Measurements from ENCODE around the gene CAMK2D. TPM values are rescaled to one million over a fixed set of nuclear protein-coding genes. Genes with fewer than 3 reads are reported as not detected.
"Not testable (repeated sequence)": the region's sequence is repeated elsewhere in the genome, so short reads cannot be mapped to it uniquely, and the experiment has no call there.

Gene CAMK2D
- total RNA-seq, 1 donor from 2014 or later, result 73.5 TPM

DNA sequence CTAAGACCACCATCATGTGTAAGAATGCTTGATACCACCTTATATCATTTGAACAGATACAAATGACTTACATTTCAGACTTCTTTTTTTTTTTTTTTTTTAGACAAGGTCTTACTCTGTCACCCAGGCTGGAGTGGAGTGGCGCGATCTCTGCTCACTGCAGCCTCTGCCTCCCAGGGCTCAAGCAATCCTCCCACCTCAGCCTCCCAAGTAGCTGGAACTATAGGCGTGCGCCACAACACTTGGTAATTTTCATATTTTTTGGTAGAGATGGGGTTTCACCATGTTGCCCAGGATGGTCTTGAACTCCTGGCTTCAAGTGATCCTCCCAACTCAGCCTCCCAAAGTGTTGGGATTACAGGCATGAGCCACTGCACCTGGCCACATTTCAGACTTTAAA, 76.4 kb downstream of the CAMK2D start:
- DNase-seq (ENCODE audit: low spot score); H3K27me3 Mint-ChIP-seq (ENCODE audit: insufficient read depth); H3K4me3 Mint-ChIP-seq: not testable (repeated sequence)
- intact Hi-C loops (cut with micrococcal nuclease), result loop anchor here (2.0 to 10.0 kb wide), 2 partner anchors 238 to 540 kb away; no protein-coding TSS in a partner anchor
- Mint-ChIP-seq H3K4me1 (ENCODE audit: low read depth) (peaks cover 73% of the 10 kb centered on the region), H3K9me3 (peaks cover 23% of the 10 kb centered on the region), H3K27ac (peak overlapping the region; percentile 90), H3K36me3 (ENCODE audit: low read depth) (peaks cover 46% of the 10 kb centered on the region)

DNA sequence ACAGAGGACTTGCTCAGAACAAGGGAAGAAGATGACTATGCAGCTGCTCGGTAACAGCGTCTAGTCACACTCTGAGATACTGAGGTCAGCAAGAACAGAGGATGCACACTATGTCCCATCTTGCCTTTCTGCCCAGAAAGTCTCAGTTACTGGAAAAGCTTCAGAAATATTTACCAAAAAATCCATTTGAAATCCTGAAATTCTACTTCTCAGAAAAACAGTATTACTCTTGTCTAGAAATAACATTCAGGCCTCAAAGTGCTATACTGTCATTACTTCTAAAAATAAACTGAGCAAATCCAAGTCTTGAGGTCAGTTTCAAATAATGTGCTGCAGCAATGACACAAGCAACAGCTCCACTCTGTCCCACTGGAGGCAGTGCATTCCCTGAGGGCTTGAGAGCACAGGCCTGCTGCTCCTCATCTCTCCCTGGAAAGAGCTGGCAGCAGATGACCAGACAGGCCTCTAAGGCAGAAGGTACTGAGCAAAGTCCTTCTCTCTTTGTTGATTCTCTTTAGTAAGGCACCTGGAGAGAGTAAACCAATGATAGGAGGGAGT, 76.9 kb downstream of the CAMK2D start:
- Mint-ChIP-seq H3K4me1 (ENCODE audit: low read depth) (peaks cover 70% of the 10 kb centered on the region), H3K27ac (peak overlapping the region; percentile 90), H3K4me3 (peak overlapping the region; percentile 58), H3K27me3 (ENCODE audit: insufficient read depth) (no peaks in the 10 kb centered on the region), H3K9me3 (peaks cover 27% of the 10 kb centered on the region), H3K36me3 (ENCODE audit: low read depth) (peaks cover 49% of the 10 kb centered on the region)
- intact Hi-C loops (cut with micrococcal nuclease), result loop anchor here (1.0 to 10.0 kb wide), 6 partner anchors 13 to 1397 kb away; partner anchors contain the start of gene TIFA
- no peak for DNase-seq (ENCODE audit: low spot score)

DNA sequence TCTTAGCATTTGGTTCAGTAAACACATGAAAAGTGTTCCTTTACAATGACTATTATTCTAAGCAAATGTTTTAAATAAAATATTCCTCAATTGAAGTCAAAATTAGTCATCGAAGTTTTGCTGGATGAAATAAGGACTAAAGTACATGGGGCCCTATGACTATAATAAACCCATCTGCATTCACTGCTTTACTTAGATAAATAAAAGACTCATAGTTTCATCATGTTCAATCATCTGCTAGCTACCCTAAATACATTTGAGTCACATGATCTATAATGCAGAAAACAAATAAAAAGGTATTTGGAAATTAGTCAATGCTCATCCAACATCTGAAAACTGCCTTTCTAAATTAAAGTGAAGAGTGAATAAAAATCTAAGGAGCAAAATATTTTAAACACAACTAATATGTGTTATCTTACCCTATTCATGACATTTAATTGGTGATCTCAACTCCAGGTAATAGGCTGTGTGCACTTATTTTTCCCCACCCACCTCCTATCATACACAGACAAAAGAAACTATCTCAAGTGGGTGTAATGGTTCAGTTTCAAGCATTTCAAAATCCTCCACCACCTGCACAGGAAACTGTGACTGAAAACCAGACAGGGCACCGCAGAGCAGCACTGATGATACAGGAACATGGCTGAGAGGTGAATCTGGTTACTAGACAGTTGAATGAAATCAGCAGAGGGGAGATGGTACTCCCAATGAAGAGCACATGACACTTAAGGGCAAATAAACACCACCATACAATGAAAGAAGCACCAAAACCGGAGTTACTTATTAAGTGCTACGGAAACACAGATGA, 78.6 kb downstream of the CAMK2D start:
- H3K27ac Mint-ChIP-seq, result peak overlapping the region; percentile 90
- no peaks in the 10 kb centered on the region for H3K27me3 Mint-ChIP-seq (ENCODE audit: insufficient read depth)
- H3K36me3 Mint-ChIP-seq (ENCODE audit: low read depth), result peaks cover 47% of the 10 kb centered on the region
- H3K9me3 Mint-ChIP-seq, result peaks cover 27% of the 10 kb centered on the region
- intact Hi-C loops (cut with micrococcal nuclease), result loop anchor here (1.0 to 10.0 kb wide), 14 partner anchors 10 to 1396 kb away; partner anchors contain the start of gene TIFA
- H3K4me3 Mint-ChIP-seq, result peak overlapping the region; percentile 58
- DNase-seq (ENCODE audit: low spot score), result peak; percentile 76
- peaks cover 68% of the 10 kb centered on the region for H3K4me1 Mint-ChIP-seq (ENCODE audit: low read depth)

DNA sequence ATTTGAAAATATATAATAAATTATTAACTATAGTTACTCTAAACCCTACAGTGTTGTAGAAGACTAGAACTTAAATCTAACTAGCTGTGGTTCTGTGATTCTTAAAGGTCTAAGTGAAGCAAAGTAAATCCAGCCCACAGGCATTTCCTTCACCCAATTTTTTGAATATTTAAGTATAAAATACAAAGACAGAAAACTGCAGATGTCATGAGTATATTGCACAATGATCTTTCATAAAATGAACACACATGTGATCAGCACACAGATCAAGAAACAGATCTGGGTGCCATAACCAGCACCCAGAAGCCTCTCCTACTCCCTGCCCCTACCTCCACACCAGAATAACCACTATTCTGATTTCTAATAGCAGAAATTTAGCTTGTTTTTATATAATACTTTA, 82.9 kb downstream of the CAMK2D start:
- peaks cover 27% of the 10 kb centered on the region for H3K9me3 Mint-ChIP-seq
- no peaks in the 10 kb centered on the region for H3K27me3 Mint-ChIP-seq (ENCODE audit: insufficient read depth)
- intact Hi-C loops (cut with micrococcal nuclease), result no loop called here
- no peak overlapping the region for H3K4me3 Mint-ChIP-seq
- H3K36me3 Mint-ChIP-seq (ENCODE audit: low read depth), result peaks cover 64% of the 10 kb centered on the region
- H3K4me1 Mint-ChIP-seq (ENCODE audit: low read depth), result peaks cover 81% of the 10 kb centered on the region
- H3K27ac Mint-ChIP-seq, result no peak overlapping the region
- DNase-seq (ENCODE audit: low spot score), result no peak

DNA sequence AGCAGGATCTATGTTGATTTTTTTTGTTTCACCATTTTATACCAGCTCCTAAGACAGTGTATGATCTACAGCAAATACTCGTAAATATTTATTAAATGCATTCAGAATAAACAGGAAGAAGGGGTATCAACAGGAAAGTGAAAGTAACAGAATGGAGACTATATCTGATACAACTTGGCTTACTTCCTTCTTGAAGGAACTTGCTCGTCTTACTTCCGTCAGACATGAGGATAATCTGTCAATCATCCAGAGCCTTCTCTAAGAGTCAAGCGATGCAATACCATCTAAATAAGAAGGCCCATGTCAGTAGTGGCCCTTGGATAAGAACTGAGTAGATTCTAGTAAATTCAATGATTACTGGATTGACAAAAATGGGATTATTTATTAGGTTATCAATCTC, 84.2 kb downstream of the CAMK2D start:
- no peak for DNase-seq (ENCODE audit: low spot score)
- Mint-ChIP-seq H3K27me3 (ENCODE audit: insufficient read depth) (no peaks in the 10 kb centered on the region), H3K4me3 (no peak overlapping the region), H3K4me1 (ENCODE audit: low read depth) (peaks cover 80% of the 10 kb centered on the region), H3K27ac (peak overlapping the region; percentile 1), H3K36me3 (ENCODE audit: low read depth) (peaks cover 61% of the 10 kb centered on the region), H3K9me3 (peaks cover 20% of the 10 kb centered on the region)
- intact Hi-C loops (cut with micrococcal nuclease), result no loop called here

DNA sequence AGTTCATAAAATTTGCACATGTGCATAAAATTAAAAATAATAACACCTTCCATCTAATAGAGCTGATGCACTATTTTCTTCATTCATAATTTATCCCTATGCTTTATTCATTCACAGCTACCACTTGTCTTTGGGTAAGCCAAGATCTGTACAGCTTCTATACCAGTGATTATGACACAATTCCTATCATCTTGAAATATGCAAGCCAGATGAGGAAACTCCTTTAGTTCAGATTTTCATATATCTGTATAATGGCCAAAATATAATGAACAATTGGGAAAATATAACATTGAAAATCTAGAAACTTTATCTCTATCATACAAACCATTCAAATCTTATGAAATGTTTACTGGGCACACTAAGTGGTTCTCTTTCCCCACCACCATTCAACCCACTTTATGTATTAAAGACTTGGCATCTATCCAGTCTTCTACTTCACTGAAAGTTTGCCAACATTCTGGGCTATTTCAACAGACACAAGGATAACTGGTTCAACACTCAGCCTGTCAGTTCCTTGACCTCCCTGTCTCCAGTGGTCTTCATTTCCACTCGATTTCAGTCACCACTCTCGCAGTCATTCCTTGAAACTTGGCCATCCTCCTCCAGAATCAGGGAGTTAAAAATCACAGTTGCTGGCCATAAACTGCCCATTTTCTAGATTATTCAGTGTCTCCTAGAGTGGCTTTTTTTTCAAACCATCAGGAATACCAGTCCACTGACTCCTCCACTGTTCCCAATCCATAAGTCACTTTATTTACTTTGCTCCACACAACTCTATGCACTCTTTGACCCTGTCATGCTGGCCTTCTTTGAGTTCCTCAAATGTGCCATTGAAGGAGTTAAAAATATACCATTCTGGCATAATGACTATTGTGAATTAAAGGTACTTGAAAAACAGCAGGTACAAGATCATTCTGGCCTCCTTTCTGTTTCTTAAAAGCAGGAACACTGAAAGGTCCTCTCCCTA, 85.5 kb downstream of the CAMK2D start:
- peaks cover 52% of the 10 kb centered on the region for H3K36me3 Mint-ChIP-seq (ENCODE audit: low read depth)
- intact Hi-C loops (cut with micrococcal nuclease), result no loop called here

DNA sequence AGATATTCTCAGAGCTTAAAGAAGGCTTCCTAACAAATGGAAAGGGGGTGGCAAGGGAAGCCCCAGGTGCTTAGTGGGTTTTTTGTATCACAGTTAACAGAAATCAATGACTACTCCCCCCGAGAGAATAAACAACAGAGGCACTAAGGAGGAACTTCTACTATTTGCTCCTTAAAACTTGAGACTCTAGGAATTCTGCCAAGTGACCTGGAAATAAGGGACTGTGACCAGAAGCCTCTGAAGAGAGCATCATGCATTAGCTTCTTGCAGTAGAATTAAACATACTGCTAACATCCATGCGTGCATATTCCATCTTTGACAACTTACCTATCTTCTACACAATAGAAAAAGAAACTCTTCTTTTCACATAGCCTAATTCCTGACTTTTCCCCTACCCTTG, 86.8 kb downstream of the CAMK2D start:
- peaks cover 68% of the 10 kb centered on the region for H3K4me1 Mint-ChIP-seq (ENCODE audit: low read depth)
- peaks cover 43% of the 10 kb centered on the region for H3K36me3 Mint-ChIP-seq (ENCODE audit: low read depth)
- no peak overlapping the region for H3K27ac Mint-ChIP-seq
- no peaks in the 10 kb centered on the region for H3K27me3 Mint-ChIP-seq (ENCODE audit: insufficient read depth)
- H3K4me3 Mint-ChIP-seq, result no peak overlapping the region
- DNase-seq (ENCODE audit: low spot score), result no peak
- H3K9me3 Mint-ChIP-seq, result no peaks in the 10 kb centered on the region
- intact Hi-C loops (cut with micrococcal nuclease), result no loop called here

More for the DNA sequence above, 85.5 kb downstream of the CAMK2D start:
- H3K27me3 Mint-ChIP-seq (ENCODE audit: insufficient read depth), result no peaks in the 10 kb centered on the region
- H3K4me1 Mint-ChIP-seq (ENCODE audit: low read depth), result peaks cover 76% of the 10 kb centered on the region
- H3K9me3 Mint-ChIP-seq, result peaks cover 10% of the 10 kb centered on the region
- H3K27ac Mint-ChIP-seq, result no peak overlapping the region
- H3K4me3 Mint-ChIP-seq, result no peak overlapping the region
- DNase-seq (ENCODE audit: low spot score), result no peak

DNA sequence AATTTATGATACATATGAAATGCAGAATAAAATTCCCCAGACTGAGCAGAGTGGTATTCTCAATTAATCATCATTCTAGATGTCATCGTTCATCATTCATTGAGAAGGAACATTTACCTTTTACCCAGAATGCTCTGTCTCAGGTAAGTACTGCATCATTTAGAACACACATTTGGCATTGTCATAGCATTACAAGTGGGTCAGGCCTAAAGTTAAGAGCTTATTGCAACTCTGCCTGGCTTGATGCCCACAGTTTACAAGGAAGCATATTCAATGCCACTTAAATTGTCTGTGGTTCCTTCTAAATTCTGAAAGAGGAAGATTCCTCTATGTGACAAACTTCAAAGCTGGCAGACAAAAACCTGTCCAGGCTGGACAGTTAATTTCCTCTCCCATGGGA, 87.3 kb downstream of the CAMK2D start:
- Mint-ChIP-seq H3K9me3 (no peaks in the 10 kb centered on the region), H3K4me1 (ENCODE audit: low read depth) (peaks cover 64% of the 10 kb centered on the region), H3K4me3 (no peak overlapping the region), H3K27me3 (ENCODE audit: insufficient read depth) (no peaks in the 10 kb centered on the region), H3K36me3 (ENCODE audit: low read depth) (peaks cover 44% of the 10 kb centered on the region), H3K27ac (no peak overlapping the region)
- no peak for DNase-seq (ENCODE audit: low spot score)
- intact Hi-C loops (cut with micrococcal nuclease), result no loop called here

DNA sequence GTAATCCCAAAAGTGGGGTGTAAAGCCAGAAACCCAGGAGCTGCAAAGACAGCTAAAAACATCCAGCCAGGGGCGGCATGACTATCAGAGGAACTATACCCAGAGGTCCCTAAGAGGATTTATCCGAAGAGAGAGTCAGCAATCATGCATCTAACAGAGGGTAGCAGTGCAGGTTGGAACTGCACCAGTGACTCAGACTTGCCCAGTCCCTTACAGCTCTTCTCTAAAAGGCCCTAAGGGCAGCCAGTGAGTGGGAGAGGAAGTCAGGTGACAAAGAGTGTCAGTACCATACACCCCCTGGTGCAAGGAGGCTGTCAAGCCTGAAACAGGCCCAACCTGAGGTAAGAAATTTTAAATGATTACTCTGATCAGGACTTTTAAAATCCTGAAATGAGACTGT, 88.1 kb downstream of the CAMK2D start:
- Mint-ChIP-seq H3K4me1 (ENCODE audit: low read depth) (peaks cover 60% of the 10 kb centered on the region), H3K9me3 (no peaks in the 10 kb centered on the region), H3K36me3 (ENCODE audit: low read depth) (peaks cover 42% of the 10 kb centered on the region), H3K27ac (peak overlapping the region; percentile 44), H3K27me3 (ENCODE audit: insufficient read depth) (no peaks in the 10 kb centered on the region), H3K4me3 (no peak overlapping the region)
- DNase-seq (ENCODE audit: low spot score), result no peak
- intact Hi-C loops (cut with micrococcal nuclease), result loop anchor here (1.0 kb wide), 1 partner anchor 10 kb away; no protein-coding TSS in a partner anchor

DNA sequence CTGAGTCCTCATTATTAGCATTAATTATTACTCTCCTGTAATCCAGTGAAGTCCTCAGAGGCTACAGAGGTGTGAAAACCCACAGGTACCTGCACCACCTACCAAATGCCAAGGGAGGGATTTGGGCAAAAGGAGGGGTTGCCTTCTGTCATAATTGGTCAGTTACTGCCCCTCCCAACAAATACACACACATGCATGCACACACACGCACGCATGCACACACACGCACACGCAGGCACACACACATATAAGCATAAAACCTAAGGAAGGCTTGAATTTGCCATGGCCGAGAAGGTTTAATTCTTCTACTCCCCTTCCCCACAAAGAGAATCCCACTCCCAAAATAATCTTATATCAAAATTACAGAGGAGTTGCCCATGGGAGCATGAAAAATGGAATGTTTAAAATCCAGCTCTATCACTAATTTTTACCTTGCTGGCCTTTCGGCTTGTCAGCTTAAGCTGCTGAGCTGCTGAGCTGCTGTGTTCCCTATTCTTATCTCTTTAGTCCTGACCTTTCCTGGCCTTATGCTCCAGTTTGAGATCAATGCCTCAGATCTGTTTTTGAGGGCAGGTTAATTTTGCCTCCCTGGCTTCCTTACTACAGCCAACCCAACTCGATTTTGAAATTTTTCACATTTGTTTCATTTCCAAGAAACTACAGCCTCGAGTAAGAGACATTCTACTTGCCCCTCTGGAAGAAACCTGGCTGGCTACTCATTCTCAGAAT, 95.0 kb downstream of the CAMK2D start:
- no peak for DNase-seq (ENCODE audit: low spot score)
- intact Hi-C loops (cut with micrococcal nuclease), result no loop called here
- Mint-ChIP-seq H3K27me3 (ENCODE audit: insufficient read depth) (no peaks in the 10 kb centered on the region), H3K27ac (peak overlapping the region; percentile 23), H3K4me1 (ENCODE audit: low read depth) (peaks cover 5% of the 10 kb centered on the region), H3K36me3 (ENCODE audit: low read depth) (peaks cover 9% of the 10 kb centered on the region), H3K9me3 (no peaks in the 10 kb centered on the region), H3K4me3 (no peak overlapping the region)

DNA sequence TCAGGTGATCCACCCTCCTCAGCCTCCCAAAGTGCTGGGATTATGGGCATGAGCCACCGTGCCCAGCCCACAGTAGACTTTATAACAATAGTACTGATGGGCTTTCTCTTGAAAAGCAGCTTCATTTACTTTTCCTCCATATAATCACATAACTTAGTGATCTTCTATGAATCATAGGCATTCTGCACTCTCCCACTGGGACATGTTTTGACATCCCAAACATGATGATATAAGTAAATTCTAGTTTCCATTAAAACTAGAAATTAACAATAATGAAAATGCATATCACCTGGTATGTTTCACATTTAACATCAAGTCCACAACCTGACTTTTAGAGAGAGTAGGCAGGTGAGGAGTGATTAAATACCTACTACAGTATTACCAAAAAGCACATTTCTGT, 96.5 kb downstream of the CAMK2D start:
- Mint-ChIP-seq H3K27ac (no peak overlapping the region), H3K9me3 (no peaks in the 10 kb centered on the region), H3K4me1 (ENCODE audit: low read depth) (no peaks in the 10 kb centered on the region), H3K36me3 (ENCODE audit: low read depth) (peaks cover 9% of the 10 kb centered on the region), H3K4me3 (no peak overlapping the region), H3K27me3 (ENCODE audit: insufficient read depth) (no peaks in the 10 kb centered on the region)
- intact Hi-C loops (cut with micrococcal nuclease), result no loop called here
- no peak for DNase-seq (ENCODE audit: low spot score)

DNA sequence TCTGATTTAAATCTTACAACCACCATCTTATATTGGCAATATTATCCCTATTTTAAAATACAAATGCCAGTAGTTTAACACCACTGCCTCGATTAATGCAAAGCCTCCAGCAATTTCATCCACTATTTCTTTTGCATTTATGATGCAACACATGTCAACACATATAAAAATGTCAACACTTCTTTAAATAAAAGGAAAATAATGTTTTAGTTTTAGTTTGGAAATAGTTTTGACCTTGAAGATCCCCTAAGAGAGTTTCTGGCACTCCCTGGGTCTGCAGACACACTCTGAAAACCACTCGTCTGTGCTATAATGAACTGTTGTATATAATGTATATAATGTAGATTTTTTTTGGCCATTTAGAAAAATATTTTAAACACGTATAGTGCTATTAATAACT, 99.0 kb downstream of the CAMK2D start:
- no peak overlapping the region for H3K27ac Mint-ChIP-seq
- H3K36me3 Mint-ChIP-seq (ENCODE audit: low read depth), result peaks cover 23% of the 10 kb centered on the region
- DNase-seq (ENCODE audit: low spot score), result no peak
- intact Hi-C loops (cut with micrococcal nuclease), result no loop called here
- H3K4me1 Mint-ChIP-seq (ENCODE audit: low read depth), result peaks cover 12% of the 10 kb centered on the region
- H3K4me3 Mint-ChIP-seq, result no peak overlapping the region
- no peaks in the 10 kb centered on the region for H3K9me3 Mint-ChIP-seq
- H3K27me3 Mint-ChIP-seq (ENCODE audit: insufficient read depth), result no peaks in the 10 kb centered on the region
